HepG2 (cell line): ENCODE measurements around the gene SENP6. TPM values are rescaled to one million over a fixed set of nuclear protein-coding genes. Genes with fewer than 3 reads are reported as not detected.

Source experiments
- ATAC-seq: fragments of 200-7000 bp; cut with Tn5 transposase; 3 replicates; pipeline ENCODE4 v1.9.1; 2020; ENCODE audit warnings: mild to moderate bottlenecking, moderate library complexity
- BruUV-seq: library from RNA; stranded (reverse); fragments of 400-500 nt; replicated peaks from 2 replicates; lab custom pipeline; 2021; lab: Mats Ljungman, UMichigan
- CTCF ChIA-PET: fragments of 300-600 bp; formaldehyde crosslinking; extraction: SDS; loops from one replicate; lab custom pipeline; 2021; ENCODE audit warnings: low total read pairs, inconsistent platforms, low intra/inter-chr PET ratio; lab: Yijun Ruan, JAX
- POLR2A ChIA-PET: fragments of 350-600 bp; sonication (Branson Sonifier 250); formaldehyde crosslinking; loops from one replicate; lab custom pipeline; 2020; ENCODE audit warnings: antibody characterized with exemption, inconsistent platforms; lab: Yijun Ruan, JAX
- DNase-seq: peaks from one replicate; pipeline ENCODE4 v3.0.0-alpha.2; 2015; ENCODE audit warnings: low spot score
- FAIRE-seq: peaks from 3 replicates; lab custom pipeline; 2011; peaks lifted over from hg19 to GRCh38; lab: Jason Lieb, UNC
- H2AFZ ChIP-seq: one replicate; pipeline ENCODE4 v1.6.1; 2011; ENCODE audit warnings: low read length, inconsistent platforms
- H3K27ac ChIP-seq: fragments of 300-600 bp; 3 replicates; pipeline ENCODE4 v1.8.0; 2011; ENCODE audit warnings: mixed run types, mild to moderate bottlenecking, mixed read lengths, low read length, inconsistent platforms; ENCODE audit not compliant: insufficient read depth; ENCODE audit errors: extremely low read length
- H3K27me3 ChIP-seq, 2 experiments: fragments of 200-600 bp in 1 of 2; 2 replicates in 1 of 2; 3 replicates in 1 of 2; pipeline versions ENCODE4 v1.6.0 to v1.8.0; 2011; ENCODE audit warnings: low read length in 2 of 2, mild to moderate bottlenecking in 2 of 2, moderate library complexity in 2 of 2, inconsistent platforms in 1 of 2; ENCODE audit not compliant: insufficient read depth in 2 of 2, control insufficient read depth in 1 of 2
- H3K36me3 ChIP-seq, 2 experiments: fragments of 200-600 bp in 1 of 2; replicated peaks in 1 of 2; 2 replicates in 1 of 2; 3 replicates in 1 of 2; pipeline versions ENCODE4 v1.5.1 to v1.8.0; 2011; ENCODE audit warnings: low read length in 2 of 2, inconsistent platforms in 1 of 2; ENCODE audit not compliant: insufficient read depth in 2 of 2, control insufficient read depth in 1 of 2
- H3K4me1 ChIP-seq: 2 replicates; pipeline ENCODE4 v1.5.1; 2012; ENCODE audit warnings: low read length, inconsistent platforms; ENCODE audit not compliant: insufficient read depth
- H3K4me2 ChIP-seq: 2 replicates; pipeline ENCODE4 v1.6.0; 2011; ENCODE audit warnings: low read depth, low read length, inconsistent platforms
- H3K4me3 ChIP-seq, 3 experiments: fragments of 200-600 bp in 1 of 3; sonication (generic), shearing (Covaris generic) in 1 of 3; replicated peaks in 1 of 3; 2 replicates each; pipeline ENCODE4 v1.5.1; 2011 to 2016; ENCODE audit warnings: low read length in 3 of 3, inconsistent platforms in 2 of 3, low read depth in 2 of 3, mild to moderate bottlenecking in 2 of 3, control low read depth in 1 of 3, mixed read lengths in 1 of 3; ENCODE audit not compliant: insufficient read depth in 1 of 3
- H3K79me2 ChIP-seq: one replicate; pipeline ENCODE4 v1.6.1; 2011; ENCODE audit warnings: low read length, inconsistent platforms; ENCODE audit not compliant: insufficient read depth
- H3K9ac ChIP-seq: 2 replicates; pipeline ENCODE4 v1.6.0; 2011; ENCODE audit warnings: mild to moderate bottlenecking, low read depth, low read length, inconsistent platforms; ENCODE audit not compliant: insufficient read depth
- H3K9me3 ChIP-seq: 2 replicates; pipeline ENCODE4 v1.5.1; 2012; ENCODE audit warnings: mild to moderate bottlenecking, low read length
- H4K20me1 ChIP-seq: 2 replicates; pipeline ENCODE4 v1.6.0; 2011; ENCODE audit warnings: inconsistent platforms, mild to moderate bottlenecking, low read length, moderate library complexity; ENCODE audit not compliant: insufficient read depth
- ELF3 ChIP-seq: IDR thresholded peaks from 2 replicates; pipeline ENCODE4 v1.6.1; 2016; ENCODE audit warnings: missing genetic modification reagents, missing compliant biosample characterization
- FOXP1 ChIP-seq, 2 experiments: fragments of 450-650 bp in 1 of 2; IDR thresholded peaks; 2 replicates each; pipeline ENCODE4 v1.6.1; 2017 to 2018; ENCODE audit warnings: antibody characterized with exemption in 1 of 2
- GLMP ChIP-seq: sonication (generic); formaldehyde crosslinking; IDR thresholded peaks from 2 replicates; pipeline ENCODE4 v1.9.0; 2021; ENCODE audit warnings: missing genetic modification reagents, mild to moderate bottlenecking, borderline replicate concordance
- KAT8 ChIP-seq: IDR thresholded peaks from 2 replicates; pipeline ENCODE4 v1.6.1; 2016; ENCODE audit warnings: missing genetic modification reagents, missing compliant biosample characterization
- MED1 ChIP-seq: sonication (generic); formaldehyde crosslinking; IDR thresholded peaks from 2 replicates; pipeline ENCODE4 v1.4.0; 2020; ENCODE audit warnings: missing genetic modification reagents
- PHF21A ChIP-seq: sonication (generic); formaldehyde crosslinking; IDR thresholded peaks from 2 replicates; pipeline ENCODE4 v1.5.0; 2020; ENCODE audit warnings: mild to moderate bottlenecking, missing genetic modification reagents
- TGIF2 ChIP-seq: IDR thresholded peaks from 2 replicates; pipeline ENCODE4 v1.6.1; 2016; ENCODE audit warnings: control low read depth, missing compliant biosample characterization
- ZHX1 ChIP-seq: sonication (generic); formaldehyde crosslinking; IDR thresholded peaks from 2 replicates; pipeline ENCODE4 v1.8.1; 2022; ENCODE audit warnings: low read depth, mild to moderate bottlenecking, missing genetic modification reagents
- WGBS: methylation state at CpG from one replicate; pipeline ENCODE4 v1.1.6; 2017; ENCODE audit warnings: low lambda C conversion rate; 5-methylcytosine and 5-hydroxymethylcytosine counted together
- in situ Hi-C: cut with HindIII; loops from 2 replicates; pipeline ENCODE4 v1.10.0; 2017; ENCODE audit warnings: low pct_unique_long_range_greater_than_20kb; ENCODE audit not compliant: extremely low pct_ligation_motif_present
- intact Hi-C: fragments of 100-400 bp; cut with micrococcal nuclease; formaldehyde crosslinking; loops from one replicate; pipeline ENCODE4 v1.10.0; 2022; ENCODE audit not compliant: unreplicated experiment
- polyA plus RNA-seq, 8 experiments: library from polyadenylated mRNA; depleted of rRNA in 3 of 8; stranded (reverse) in 7 of 8; unstranded in 1 of 8; fragments of >200 nt; fragmentation: Illumina TruSeq in 4 of 8; extraction: Trizol in 4 of 8; gene quantifications; 2 replicates each; pipeline versions ENCODE4 v1.2.1 to v1.2.3, GENCODE V29; 2011 to 2016; ENCODE audit warnings: low read depth in 4 of 8, missing spikeins in 1 of 8, mixed read lengths in 1 of 8; ENCODE audit not compliant: insufficient read depth in 1 of 8
- total RNA-seq, 5 experiments: library from RNA; depleted of rRNA; stranded (reverse); fragments of >200 nt; fragmentation: Illumina TruSeq; extraction: Trizol; gene quantifications; 2 replicates each; pipeline ENCODE4 v1.2.3, GENCODE V29; 2016; ENCODE audit warnings: low read depth in 1 of 5

Gene SENP6
- total and polyA plus RNA-seq, 2 of the 13 experiments (the other 11 are each of a cell fraction or from before 2014, with no cell fraction given): 21.9 to 50.1 TPM

GRCh38 chr6:75735491-75736186 is 134.0 kb downstream of the SENP6 start (continued):
- 0 out of 2 replicates have a peak, but pooled peaks have one; percentile 25 for TF ChIP-seq MED1 (CRISPR knock-in tag)
- TF ChIP-seq KAT8: peak; percentile 23; the same call in 1 of the 2 replicates
- TF ChIP-seq ELF3: peak; percentile 87; the same call in 1 of the 2 replicates
- no peak for TF ChIP-seq FOXP1 (IDR thresholded peaks at IDR 0.05)
- TF ChIP-seq FOXP1 (CRISPR knock-in tag; IDR thresholded peaks at IDR 0.05): peak; percentile 47
- TF ChIP-seq, all 625 proteins: peak for 12

- no peak overlapping the region for H3K9ac ChIP-seq
- no peaks in the 10 kb centered on the region for H4K20me1 ChIP-seq
- no peak for ATAC-seq
- POLR2A ChIA-PET: no interaction called here
- WGBS: 45% methylated on average over 4 of the region's 4 CpGs
- no peaks in the 10 kb centered on the region for H3K9me3 ChIP-seq
- FAIRE-seq: no peak
- CTCF ChIA-PET: no interaction called here
- no peaks in the 10 kb centered on the region for H3K79me2 ChIP-seq
- H3K27me3 ChIP-seq: peaks cover 0 to 8% of the 10 kb centered on the region in 2 experiments; a peak in 4 of 5 replicates
- 0 out of 2 replicates have a peak, but pooled peaks cover 14% of the 10 kb centered on the region for H3K4me1 ChIP-seq
- no peak overlapping the region for H3K27ac ChIP-seq
- H3K4me2 ChIP-seq: no peak overlapping the region
- H2AFZ ChIP-seq: no peak overlapping the region
- H3K36me3 ChIP-seq: no peaks in the 10 kb centered on the region
- DNase-seq: no peak
- no peak overlapping the region for H3K4me3 ChIP-seq
- no peak for TF ChIP-seq PHF21A
- no peak for TF ChIP-seq GLMP
- TF ChIP-seq TGIF2 (CRISPR knock-in tag): no peak
- TF ChIP-seq ZHX1 (CRISPR knock-in tag): no peak
- intact Hi-C loops (no loop called here), in situ Hi-C loops (no loop called here)
- BruUV-seq: no TSS peak
Observed at GRCh38 chr6:75743971-75744370, 142.3 kb downstream of the SENP6 start.
